HG03558 (cell line): ENCODE measurements around the gene MYO1C.

Experiments used
- ATAC-seq: cut with Tn5 transposase; IDR thresholded peaks from one replicate; pipeline ENCODE4 v1.9.1; 2021; ENCODE audit warnings: moderate number of reproducible peaks; ENCODE audit not compliant: unreplicated experiment; ENCODE audit errors: extremely low read depth

The MYO1C gene

DNA sequence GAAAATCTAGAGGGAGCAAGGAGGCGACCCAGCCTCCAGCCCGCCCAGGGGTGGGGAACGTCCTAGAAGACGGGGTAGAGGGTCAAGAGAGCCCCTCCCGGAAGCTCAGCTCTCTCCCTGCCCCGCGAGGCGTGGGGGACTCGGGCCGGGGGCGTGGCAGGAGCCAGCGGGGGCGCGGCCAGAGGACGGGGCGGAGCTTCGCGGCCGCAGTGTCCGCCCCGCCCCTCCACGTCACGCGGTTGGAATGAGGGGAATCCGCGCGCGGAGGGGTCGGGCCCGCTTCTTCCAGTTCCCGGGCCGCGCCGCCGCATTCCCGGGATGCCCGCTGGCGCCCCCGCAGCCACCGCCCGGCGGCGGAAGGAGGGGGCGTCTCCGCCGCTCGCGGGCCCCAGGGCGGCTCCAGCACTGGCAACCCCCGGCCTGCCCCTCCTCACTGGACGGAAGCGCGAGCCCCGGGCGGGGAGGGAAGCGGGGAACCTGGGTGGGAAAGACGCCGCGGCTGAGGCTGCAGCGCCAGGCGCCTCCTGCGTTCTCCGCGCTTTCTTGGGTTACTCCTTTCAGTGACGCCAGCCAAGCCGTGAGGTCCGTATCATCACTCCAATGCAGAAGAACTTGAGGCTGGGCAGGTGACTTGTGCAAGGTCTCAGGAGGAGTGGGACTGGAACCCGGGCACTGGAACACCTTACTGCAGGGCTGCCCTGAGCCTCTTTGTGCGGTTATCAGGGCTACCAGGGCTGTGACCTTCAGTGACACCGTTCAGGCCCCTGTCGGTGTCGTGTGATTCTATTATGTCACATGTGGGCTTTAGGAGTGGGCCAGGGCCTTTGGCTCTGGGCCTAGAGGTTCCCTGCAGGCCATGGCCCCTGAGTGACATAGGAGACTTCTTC is 4.3 kb downstream of the MYO1C start:
- ATAC-seq, result no peak

DNA sequence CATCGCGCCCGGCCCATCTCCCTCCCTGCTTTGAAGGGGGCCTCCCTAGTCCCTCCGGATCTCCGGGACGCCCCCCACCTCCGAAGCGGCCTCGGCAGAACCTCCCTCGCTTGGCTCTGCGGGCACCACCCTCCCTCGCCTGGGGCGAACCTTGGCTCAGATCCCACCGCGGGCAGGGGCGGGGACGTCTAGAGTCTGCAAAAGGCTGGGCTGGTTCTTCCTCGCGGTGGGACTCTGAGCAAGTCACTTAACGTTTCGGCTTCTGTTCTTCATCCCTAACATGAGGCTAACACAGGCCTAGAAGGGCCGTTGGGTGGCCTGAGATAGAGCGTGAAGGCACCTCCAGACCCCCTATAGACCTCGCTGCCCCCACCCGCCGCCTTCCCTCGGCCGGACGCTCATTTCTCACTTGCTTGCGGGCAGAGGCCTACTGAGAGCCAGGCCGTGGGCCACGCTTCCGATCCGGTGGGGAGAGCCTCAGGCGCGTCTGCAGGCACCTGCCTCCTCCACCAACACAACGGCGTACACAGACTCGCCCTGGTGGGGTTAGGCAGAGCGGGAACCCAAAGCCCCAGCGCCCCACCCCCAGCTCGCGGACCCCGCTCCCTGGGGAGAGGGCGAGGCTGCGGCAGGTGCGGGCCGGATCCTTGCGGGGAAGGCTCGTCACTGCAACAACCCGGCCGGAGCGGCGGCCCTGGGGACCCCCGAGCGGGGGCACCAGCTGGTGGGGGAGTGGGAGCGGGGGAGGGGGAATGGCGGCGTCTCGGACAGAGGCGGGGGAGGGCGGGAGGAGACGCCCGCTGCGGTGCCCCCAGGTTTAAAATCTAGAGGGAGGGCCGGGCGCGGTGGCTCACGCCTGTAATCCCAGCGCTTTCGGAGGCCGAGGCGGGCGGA is 5.4 kb downstream of the MYO1C start:
- ATAC-seq, result no peak

DNA sequence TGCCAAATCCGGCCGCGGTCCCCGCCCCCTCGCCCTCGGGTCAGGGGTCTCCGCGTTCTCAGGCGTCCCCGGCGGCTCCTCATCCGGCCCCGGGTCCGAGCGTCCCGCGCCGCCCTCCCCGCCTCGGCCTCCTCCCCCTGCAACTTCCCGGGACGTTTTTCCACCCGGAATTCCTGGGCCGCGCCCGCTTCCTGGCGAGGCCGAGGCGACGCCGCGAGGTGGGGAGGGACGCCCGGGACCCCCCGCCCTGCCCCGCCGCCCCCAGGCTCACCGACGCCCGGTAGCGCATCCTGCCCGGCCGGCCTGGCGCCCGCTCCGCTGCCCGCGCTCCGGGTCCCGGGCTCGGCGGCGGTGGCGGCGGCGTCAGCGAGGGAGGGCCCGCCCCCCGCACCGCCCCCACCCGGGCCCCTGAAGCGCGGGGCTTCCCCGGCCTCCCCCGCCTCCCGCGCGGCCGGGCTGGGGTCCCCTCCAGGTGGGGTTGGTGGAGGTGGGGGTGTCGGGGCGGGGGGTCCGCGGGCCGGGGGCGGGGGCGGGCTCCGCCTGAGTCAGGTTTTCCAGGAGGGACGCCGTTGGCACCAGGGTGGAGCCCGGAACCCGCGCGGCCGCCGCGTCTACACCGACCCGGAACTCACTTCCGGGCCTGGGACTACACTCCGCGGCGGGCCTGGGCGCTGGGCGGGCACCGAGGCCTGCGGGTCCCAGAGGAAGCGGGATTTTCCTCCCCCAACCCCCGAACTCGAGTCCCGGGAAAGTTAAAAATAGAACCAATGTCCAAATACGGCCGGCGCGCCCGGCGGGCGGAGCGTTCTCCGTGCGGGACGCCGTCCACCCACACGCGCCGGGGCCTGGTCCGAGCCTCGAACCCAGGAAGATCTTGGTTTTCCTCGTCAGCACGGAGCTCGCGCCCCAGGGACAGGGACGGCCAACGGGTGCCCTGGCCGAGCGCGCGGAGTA is 6.8 kb downstream of the MYO1C start:
- no peak for ATAC-seq

DNA sequence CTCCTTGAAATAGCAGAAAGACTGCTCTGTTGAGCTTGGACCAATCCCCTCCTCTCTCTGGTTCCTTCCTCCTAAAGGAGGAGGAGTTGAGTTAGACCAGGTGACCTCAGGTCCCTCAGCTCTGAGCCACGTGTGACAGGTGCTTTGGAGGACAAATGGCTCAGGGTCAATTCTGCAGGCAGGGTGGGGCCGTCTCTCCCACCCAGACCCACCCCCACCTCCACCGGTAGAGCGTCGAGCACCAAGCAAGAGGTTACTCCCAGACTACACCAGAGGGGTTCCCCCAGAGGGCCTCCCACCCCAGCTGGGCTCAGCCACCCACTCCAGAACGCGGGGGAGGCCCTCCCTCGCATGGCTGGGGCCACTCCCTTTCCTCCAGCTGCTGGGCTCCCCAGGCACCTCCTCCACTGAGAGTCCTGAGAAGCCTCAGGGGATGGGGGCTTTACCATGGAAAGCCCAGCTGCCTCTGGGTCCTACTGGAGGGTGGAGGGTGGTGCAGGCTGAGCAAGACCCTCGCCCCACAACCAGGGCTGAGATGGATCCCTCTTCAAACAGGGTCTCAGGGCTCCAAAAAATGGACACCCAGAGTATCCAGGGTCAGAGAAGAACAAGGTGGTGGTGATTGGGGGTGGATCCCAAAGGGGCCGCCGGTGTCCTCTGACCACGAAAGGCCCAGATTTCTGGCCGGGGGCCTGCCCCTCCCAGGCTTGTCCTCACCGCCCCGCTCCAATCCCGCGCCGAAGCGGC is 7.6 kb downstream of the MYO1C start:
- peak; percentile 34 for ATAC-seq

DNA sequence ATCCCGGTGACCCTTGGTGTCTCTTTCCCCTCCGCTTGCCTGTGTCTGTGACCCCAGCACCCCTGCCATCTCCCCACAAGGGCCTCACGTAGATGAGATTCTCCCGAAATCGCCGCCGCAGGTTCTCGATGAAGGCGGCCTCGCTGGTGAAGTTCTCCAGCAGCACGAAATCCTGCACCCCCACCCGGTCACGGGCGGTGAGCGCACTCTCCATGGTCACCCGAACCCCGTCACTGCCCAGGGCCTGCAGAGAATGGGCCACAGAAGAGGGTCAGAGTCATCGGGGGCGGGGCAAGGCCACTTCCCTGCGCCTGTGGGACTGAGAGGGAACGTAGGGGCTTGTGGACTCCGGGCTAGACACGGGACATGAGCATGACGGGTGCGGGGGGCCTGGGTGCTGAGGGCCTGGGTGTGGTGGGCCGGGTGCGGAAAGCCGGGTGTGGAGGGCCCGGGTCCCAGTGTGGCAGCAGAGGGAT is 8.4 kb downstream of the MYO1C start:
- no peak for ATAC-seq

DNA sequence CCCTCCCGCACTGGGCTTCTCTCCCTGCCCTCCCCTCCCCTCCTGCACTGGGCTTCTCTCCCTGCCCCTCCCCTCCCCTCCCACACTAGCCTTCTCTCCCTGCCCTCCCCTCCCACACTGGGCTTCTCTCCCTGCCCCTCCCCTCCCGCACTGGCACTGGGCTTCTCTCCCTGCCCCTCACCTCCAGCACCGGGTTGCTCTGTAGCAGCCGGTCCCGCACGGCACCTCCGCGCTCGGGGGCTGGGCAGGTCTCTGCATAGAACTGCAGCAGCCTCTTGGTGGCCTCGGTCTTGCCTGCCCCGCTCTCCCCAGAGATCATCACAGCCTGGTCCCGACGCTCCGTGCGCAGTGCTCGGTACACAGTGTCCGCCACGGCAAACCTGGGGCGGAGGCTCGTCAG is 9.8 kb downstream of the MYO1C start:
- ATAC-seq, result no peak

DNA sequence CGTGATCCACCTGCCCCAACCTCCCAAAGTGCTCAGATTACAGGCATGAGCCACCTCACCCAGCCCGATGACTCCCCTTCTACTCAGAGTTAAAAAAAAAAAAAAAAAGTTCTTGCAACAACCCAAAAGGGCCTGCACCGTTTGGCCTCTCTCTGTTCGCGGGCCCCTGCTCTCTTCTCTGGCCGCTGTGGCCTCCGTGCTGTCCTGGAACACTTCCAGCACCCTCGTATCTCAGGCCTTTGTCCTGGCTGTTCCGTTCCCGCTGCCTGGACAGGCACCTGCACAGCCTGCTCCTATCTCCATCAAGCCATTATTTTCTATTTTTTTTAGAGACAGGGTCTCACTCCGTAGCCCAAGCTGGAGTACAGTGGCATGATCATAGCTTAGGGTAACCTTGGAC is 10.8 kb downstream of the MYO1C start:
- ATAC-seq, result no peak

DNA sequence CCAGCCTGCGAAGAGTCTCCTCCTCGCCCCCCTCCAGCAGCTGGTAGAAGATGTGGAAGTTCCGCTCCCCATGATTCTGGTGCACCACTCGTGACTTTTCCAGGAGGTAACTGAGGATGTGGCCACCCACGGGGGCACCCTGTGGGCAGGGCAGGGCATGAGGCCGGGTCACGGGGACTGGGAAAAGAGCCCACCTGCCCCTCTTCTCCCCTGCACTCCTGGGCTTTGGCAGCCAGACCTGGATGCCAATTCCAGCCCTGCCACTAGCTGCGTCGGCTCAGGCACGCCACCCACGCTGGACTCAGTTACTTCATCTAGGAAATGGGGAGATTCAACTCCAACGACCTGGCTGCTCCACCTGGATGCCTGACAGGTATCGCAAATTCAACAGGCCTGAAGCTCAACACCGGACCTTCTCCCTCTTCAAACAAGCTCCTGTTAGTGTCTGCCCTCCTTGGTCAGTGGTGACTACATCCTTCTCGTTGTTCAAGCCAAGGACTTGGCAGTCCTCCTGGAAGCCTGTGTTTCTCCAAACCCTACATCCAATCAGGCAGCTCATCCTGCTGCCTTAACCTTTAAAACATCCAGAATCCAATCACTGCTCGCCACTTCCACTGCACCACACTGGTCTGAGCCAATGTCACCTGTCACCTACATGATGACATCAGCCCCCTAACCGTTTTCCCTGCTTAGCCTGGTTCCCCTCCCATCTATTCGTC is 11.6 kb downstream of the MYO1C start:
- ATAC-seq, result no peak

DNA sequence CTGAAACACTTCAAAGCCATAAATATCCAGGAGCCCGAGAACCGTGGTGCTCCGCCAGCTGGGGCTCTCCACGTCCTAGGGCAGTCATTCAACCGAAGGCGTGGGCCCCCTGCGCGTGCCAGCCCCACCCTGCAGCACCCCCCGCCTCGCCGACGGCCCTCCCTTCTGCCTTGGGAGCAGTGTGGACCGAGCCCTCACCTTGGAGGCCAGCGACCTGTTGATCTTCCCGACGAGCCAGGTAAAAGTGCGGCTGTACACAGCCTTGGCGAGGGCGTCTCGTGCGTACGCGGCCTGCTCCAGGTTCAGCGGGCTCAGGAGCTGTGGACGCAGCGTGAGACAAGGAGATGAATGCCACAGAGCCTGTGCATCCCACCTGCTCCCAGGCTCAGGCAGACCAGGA is 14.1 kb downstream of the MYO1C start:
- ATAC-seq, result no peak

DNA sequence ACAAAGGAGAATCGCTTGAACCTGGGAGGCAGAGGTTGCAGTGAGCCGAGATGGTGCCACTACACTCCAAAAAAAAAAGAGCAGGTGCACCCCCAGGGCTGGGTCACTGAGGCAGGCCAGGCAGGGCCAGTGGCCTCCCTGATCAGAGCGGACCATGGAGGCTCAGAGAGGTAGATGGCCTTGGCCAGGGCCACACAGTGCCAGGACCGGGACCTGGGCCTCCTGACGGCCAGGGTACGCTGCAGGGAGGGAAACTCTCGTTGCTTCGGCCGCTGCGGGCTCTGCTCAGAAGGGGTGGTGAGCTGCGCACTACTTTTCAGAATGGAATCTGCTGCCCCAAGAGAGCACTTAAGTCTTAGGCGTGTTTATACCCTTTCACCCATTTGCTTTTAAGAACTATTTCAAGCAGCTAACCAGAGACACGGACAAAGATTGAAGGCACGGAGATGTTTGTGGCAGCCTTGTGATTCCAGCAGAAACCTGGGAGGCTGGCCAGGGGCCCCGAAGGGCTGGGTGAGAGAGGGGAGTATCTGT is 17.1 kb downstream of the MYO1C start:
- ATAC-seq, result no peak

DNA sequence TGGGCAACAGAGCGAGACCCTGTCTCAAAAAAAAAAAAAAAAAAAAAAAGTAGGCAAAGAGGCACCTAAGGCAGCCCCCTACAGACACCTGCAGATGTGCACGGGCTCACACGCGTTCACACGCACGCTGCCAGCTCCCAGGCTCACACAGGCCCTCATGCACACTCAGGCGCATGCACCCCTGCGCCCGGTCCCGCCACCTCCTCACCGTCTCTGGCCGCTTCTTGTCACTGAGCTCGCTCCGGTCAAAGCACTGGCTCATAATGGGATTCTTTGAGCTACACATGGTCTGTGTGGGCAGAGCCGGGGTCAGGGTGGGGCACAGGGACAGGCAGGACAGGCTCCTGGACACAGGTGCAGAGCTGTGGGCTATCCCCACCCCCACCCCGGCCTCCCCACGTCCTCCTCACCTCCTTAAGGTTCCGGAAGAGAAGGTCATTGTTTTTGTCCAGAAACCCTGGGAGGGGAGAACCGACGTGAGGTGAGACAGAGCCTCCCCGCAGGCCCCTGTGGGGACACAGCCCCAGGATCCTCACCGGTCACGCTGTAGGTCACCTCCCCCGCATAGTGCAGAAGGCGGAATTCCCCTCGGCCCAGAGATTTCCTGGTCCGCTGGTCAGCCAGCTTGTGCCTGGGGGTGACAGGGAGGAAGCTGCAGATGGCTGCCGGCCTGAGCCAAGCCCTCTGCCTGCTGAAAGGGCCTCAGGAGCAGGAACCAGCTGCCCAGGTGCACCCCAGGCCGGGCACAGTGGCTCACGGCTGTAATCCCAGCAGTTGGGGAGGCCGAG is 17.9 kb downstream of the MYO1C start:
- no peak for ATAC-seq

DNA sequence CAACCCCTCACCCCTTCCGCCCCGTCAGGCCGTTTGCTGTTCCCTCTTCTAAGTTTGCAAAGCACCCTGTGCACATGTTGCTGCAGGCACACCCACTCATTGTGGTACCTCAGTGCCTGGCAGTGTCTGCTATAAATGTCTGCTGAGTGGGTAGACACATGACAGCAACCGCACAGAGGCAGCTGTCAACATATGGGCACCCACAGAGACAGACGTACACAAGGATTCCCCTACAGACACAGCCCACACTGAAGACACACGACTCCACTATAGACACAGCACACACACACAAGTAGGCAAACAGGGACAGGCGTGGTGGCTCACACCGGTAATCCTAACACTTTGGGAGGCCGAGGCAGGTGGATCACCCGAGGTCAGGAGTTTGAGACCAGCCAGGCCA is 18.6 kb downstream of the MYO1C start:
- ATAC-seq, result no peak

DNA sequence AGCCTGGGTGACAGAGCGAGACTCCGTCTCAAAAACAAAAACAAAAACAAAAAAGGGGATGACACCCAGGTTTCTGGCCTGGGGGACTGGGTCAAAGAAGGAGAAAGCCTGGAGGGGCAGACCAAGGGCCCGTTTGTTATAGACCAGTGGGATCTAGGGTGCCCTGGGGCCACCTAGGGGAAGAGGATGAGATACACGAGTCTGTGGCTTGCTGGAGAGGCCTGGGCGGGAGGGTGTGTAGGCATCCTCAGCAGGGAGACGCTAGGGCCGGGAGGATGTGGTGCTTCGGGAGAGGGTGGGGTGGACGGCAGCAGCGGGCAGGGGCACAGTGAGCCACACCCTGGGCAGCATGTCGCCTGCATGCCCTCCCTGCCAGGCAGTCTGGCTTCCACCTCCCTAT is 19.3 kb downstream of the MYO1C start:
- no peak for ATAC-seq

DNA sequence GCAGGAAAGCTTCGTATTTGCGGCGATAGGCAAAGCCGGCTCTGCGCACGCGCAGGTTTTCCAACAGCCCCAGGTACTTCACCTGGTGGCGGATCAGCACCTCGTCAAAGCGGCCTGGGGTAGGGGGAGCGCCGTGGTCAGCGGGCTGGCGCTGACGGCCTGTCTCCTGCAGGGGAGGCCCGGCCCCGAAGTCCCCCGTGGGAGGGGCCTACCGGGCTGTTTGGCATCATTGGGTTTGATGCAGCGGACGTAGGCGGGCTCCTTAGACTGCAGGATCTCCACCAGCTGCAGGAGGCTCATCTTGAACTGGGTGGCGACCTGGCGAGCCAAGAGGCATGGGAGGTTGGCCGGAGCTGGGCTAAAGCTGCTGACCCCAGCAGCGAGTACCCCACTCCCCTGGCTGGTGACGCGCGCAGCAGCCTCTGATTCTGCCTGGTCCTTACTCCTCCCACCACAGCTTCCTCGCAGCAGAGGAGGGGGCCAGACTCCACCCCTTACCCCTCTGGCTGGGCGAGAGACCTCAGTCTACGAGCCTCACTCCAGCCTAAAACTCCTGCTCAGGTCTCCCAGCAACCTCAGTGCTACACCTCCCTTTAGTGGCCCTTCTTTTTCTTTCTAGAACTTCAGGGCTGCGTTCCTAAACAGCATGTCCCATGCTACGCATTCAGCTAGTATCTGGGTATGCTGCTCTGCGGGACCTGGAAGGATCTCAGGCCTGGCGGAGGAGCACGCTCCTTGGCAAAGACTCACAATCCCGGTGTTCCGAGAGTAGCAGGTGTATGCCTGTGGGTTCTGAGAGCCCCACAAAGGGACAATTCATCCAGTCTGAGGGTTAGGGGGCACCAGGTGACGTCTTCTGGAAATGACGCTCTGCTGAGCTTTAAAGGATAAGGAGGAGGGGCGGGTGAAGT is 20.3 kb downstream of the MYO1C start:
- no peak for ATAC-seq

DNA sequence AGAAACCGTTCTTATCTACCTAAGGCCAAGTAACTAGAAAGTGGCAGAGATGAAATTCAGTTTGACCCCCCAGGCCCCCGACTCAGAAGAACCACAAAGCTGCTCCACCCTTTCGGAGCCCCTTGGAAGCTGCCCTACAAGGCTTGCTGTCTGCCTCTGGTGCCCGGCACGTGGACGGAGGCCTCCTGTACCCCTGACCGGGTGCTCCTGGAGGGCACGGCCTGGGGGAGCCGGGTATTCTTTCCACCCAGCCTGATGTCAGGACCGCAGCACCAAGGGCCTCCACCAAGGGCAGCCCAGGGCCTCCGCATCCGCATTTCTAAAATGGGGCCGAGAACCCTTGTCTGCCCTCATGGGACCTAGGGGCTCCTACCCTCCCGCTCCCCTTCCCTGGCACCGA is 21.0 kb downstream of the MYO1C start:
- no peak for ATAC-seq

DNA sequence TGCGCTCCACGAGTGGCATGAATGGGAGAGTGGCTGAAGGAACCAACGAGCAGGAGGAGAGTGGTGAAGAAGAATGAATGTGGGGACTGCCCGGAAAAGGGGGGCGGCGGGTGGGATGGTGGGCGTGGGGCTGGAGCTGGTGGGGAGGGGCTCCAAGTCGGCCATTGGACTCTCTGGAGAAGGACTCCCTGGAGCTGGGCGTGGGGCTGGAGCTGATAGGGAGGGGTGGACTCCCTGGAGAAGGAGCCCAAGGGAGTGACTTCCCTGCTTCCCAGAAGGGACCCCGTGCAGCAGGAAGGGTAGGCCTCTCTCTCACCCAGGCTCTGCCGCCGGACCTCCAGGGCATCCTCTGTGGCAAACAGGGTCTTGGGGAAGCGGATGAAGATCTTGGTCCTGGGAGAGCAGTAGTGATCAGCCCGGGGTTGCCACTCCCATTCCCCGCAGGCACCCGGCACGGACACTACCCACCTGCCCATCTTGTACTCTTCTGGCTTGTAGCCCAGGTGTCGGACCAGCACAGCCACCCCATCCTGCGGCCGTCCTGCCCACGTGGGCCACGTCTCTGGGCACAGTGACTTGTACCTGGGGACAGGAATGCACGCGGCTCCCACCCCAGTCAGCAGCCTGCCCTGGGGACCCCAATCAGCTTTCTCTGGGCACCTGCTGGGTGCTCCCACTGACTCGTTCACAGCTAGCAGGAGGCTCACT is 21.6 kb downstream of the MYO1C start:
- no peak for ATAC-seq
